ENCODE measurements around the gene NIPBL.

GRCh38 chr5:37034955-37035354, 158.4 kb downstream of the NIPBL start:
- no peak for TF ChIP-seq RCOR1 (IDR thresholded peaks at IDR 0.05; ENCODE audit: low read length)
- TF ChIP-seq FOXM1 (IDR thresholded peaks at IDR 0.05; ENCODE audit: low read depth), result no peak
- no peak for TF ChIP-seq CTCF (IDR thresholded peaks at IDR 0.05)
- no peak for TF ChIP-seq YY1 (IDR thresholded peaks at IDR 0.05; ENCODE audit: low read depth)
- TF ChIP-seq RAD21 (IDR thresholded peaks at IDR 0.05; ENCODE audit: low read length), result no peak
- TF ChIP-seq RFX5 (IDR thresholded peaks at IDR 0.05; ENCODE audit: low read length), result no peak
- no peak for TF ChIP-seq FOSL2 (IDR thresholded peaks at IDR 0.05; ENCODE audit: borderline replicate concordance, low read depth)
- TF ChIP-seq TAF1 (IDR thresholded peaks at IDR 0.05; ENCODE audit: borderline replicate concordance, low read depth, low read length), result no peak
- TF ChIP-seq NFIC (IDR thresholded peaks at IDR 0.05; ENCODE audit: borderline replicate concordance), result no peak
- TF ChIP-seq, protein P1, sequence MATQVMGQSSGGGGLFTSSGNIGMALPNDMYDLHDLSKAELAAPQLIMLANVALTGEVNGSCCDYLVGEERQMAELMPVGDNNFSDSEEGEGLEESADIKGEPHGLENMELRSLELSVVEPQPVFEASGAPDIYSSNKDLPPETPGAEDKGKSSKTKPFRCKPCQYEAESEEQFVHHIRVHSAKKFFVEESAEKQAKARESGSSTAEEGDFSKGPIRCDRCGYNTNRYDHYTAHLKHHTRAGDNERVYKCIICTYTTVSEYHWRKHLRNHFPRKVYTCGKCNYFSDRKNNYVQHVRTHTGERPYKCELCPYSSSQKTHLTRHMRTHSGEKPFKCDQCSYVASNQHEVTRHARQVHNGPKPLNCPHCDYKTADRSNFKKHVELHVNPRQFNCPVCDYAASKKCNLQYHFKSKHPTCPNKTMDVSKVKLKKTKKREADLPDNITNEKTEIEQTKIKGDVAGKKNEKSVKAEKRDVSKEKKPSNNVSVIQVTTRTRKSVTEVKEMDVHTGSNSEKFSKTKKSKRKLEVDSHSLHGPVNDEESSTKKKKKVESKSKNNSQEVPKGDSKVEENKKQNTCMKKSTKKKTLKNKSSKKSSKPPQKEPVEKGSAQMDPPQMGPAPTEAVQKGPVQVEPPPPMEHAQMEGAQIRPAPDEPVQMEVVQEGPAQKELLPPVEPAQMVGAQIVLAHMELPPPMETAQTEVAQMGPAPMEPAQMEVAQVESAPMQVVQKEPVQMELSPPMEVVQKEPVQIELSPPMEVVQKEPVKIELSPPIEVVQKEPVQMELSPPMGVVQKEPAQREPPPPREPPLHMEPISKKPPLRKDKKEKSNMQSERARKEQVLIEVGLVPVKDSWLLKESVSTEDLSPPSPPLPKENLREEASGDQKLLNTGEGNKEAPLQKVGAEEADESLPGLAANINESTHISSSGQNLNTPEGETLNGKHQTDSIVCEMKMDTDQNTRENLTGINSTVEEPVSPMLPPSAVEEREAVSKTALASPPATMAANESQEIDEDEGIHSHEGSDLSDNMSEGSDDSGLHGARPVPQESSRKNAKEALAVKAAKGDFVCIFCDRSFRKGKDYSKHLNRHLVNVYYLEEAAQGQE (IDR thresholded peaks at IDR 0.05; ENCODE audit: low read depth, low read length), result no peak
- TF ChIP-seq, protein P2, sequence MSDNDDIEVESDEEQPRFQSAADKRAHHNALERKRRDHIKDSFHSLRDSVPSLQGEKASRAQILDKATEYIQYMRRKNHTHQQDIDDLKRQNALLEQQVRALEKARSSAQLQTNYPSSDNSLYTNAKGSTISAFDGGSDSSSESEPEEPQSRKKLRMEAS (IDR thresholded peaks at IDR 0.05; ENCODE audit: low read depth), result no peak

Measured in SK-N-SH (cell line).